Fibroblast of skin of left biceps (primary cell): ENCODE data around the gene TRIM54.
A peak's percentile ranks its signal among the peaks of the same experiment; 100 is the strongest.
"Not testable (repeated sequence)": the region's sequence is repeated elsewhere in the genome, so short reads cannot be mapped to it uniquely, and the experiment has no call there.

Source experiments
- DNase-seq, 2 experiments: peaks; one replicate each; pipeline ENCODE4 v3.0.0-alpha.2; 2013; ENCODE audit warnings: low read depth in 2 of 2

TRIM54 gene

DNA sequence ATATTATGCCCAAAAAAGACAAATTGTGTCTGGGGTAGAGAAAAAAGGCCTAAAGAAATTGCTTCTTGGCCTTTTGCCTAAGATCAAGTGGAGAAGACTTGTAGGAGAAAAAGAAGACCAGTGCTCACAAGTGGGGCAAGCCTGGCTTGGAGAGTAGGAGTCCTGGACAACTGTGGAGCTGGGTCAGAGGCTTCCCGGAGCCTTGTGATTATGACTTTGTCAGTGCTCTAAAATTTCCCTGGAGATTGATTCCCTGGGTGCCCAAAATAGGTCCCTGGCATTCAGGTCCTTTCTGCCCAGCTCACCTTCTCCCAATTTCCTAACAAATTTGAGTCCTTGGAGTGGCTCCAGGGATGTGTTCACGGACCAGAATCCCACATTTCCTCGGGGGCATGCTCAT lies 787 bp upstream of the TRIM54 start:
- no peak for DNase-seq

- DNase-seq = no peak
Measured at GRCh38 chr2:27282892-27283291, 663 bp downstream of the TRIM54 start.

DNA sequence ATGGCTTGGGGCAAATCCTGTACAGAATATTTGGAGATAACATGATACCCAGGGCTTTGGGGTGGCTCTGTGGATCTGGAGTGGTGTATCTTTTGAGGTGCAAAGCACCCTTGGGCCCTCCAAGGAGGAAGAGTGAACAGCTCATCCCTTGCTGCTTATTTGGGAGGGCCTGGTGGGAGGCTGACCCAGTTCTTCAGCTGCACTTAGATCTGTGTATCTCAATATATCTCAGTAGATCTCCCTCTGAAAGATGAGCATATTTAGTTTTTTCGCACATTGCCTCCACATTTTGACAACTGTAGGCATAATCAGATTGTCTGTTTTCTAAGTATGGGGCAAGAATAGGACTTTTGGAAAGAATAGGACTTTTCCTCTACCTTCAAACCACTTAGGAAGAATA lies 2.8 kb downstream of the TRIM54 start:
- no peak for DNase-seq

GRCh38 chr2:27285481-27285880 lies 3.3 kb downstream of the TRIM54 start:
- no peak for DNase-seq

- no peak for DNase-seq
Measured at GRCh38 chr2:27288610-27289009, 6.4 kb downstream of the TRIM54 start.

GRCh38 chr2:27290549-27290948 lies 8.3 kb downstream of the TRIM54 start:
- no peak for DNase-seq

DNA sequence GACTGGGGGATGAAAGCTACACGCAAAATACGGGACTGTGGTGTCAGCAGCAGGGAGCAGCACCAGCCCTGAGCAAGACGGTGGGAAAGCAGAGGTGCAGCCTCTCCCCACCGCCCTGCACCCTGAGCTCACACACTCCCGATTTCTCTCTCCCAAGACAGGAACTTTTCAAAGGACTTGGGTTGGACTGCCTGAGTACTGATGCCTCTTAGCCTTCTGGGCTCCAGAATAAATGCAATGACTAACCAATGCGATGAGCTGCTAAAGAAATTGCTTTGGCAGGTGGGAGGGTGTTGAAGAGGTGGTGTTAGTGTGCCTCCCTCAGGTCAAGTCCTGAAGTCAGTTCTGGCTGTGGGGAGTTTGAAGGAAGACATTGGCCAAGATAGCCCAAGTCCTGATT lies 9.6 kb downstream of the TRIM54 start:
- DNase-seq = no peak

DNA sequence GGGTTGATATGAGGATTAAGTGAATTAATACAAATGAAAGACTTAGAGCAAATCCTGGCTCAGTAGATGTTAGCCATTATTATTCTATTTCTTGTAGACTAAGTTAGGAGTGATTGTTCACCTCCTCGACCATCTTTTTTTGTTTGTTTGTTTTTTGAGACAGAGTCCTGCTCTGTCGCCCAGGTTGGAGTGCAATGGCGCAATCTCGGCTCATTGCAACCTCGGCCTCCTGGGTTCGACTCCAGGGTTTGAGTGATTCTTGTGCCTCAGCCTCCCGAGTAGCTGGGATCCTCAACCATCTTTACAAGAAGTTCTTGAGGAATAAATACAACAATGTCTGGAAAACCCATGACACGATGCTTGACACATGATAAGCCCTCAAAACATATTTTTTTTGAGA lies 12.7 kb downstream of the TRIM54 start:
- DNase-seq = no peak

- DNase-seq = no peak
Measured at GRCh38 chr2:27296481-27296880, 14.3 kb downstream of the TRIM54 start.

DNA sequence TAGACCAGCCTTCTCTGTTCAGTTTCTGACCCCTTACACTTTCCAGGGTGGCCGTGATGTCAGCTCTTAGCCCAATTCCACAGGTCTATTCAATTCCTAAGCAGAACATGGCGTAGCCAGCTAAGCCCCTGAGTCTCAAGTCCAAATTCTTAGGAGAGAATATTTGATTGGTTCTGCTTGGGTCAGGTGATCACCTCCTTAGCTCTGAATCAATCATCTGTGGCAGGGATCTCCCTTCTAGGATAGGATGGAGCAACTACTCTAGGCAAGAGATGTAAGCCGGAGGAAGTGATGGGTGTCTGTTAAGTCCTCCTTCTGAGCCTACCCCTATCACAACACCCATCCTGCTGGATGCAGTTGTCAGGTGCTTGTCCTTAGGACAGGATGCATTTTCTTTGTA lies 15.0 kb downstream of the TRIM54 start:
- no peak for DNase-seq

DNA sequence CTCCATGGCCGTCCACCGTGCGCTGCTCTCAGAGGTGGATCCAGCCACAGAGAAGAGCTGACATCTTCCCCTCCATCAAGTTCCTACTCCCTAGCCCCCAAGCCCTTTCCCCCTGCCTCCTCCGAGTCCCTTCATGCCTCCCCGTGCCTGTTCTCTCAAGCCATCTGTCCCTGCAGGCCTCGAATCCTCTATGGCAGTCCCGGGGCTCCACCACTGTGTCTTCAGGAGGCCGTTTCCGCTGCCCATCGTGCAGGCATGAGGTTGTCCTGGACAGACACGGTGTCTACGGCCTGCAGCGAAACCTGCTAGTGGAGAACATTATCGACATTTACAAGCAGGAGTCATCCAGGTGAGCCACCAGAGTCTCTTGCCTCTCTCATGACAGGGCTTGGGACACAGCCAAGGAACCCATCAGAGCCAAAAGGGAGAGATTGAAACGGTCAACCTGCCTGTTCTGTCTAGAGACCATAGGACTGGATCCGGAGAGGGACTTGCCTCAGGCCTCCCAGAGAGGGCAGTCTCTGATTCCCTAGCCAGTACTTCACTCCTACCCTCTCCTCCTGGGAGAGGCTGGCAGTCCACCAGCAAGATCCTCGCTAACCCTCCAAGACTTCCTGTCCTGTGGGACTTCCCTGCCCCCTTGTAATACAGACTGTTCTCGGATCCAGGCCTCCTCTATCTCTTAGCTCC lies 16.3 kb downstream of the TRIM54 start:
- no peak for DNase-seq

DNA sequence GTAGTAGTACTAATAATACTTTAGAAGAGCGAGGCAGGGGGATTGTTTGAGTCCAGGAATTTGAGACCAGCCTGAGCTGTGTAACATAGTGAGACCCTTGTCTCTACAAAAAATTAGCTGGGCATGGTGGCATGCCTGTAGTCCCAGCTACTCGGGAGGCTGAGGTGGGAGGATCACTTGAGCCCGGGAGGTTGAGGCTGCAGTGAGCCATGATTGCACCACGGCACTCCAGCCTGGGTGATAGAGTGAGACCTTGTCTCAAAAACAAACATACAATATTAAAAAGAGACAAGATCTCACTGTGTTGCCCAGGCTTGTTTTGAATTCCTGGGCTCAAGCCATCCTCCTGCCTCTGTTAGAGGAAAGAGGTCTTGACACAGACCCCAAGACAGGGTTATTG lies 18.4 kb downstream of the TRIM54 start:
- DNase-seq = not testable (repeated sequence)

DNA sequence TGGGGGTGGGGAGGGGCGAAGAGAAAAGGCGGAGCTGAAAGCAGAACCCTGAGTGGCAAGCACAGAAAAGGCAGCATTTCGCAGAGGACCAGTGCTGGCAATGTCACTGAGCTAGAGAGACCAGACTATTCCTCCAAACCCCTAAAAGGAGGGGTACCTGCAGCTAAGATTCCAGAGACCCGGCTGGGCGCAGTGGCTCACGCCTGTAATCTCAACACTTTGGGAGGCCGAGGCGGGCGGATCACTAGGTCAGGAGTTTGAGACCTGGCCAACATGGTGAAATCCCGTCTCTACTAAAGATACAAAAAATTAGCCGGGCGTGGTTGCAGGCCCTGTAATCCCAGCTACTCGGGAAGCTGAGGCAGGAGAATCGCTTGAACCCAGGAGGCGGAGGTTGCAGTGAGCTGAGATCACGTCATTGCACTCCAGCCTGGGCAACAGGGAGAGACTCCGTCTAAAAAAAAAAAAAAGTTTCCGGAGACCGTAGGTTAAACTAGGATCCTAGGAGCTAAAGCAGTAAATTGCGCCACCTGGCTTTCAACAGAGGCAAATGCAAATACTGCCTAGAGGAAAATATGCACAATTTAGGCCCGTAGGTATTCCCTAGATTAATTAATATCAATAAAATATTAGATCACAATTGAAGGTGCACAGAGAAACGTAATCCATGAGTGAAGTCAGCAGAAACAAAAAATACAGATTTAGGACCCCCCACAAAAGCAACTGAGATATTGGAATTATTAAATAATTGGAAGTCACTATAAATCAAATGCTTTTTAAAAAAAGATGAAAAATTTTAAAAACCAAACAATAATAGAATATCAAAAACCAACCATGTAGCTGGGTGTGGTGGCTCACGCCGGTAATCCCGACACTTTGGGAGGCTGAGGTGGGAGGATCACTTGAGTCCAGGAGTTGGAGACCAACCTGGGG lies 21.1 kb downstream of the TRIM54 start:
- DNase-seq = peak; percentile 36 to 41

DNA sequence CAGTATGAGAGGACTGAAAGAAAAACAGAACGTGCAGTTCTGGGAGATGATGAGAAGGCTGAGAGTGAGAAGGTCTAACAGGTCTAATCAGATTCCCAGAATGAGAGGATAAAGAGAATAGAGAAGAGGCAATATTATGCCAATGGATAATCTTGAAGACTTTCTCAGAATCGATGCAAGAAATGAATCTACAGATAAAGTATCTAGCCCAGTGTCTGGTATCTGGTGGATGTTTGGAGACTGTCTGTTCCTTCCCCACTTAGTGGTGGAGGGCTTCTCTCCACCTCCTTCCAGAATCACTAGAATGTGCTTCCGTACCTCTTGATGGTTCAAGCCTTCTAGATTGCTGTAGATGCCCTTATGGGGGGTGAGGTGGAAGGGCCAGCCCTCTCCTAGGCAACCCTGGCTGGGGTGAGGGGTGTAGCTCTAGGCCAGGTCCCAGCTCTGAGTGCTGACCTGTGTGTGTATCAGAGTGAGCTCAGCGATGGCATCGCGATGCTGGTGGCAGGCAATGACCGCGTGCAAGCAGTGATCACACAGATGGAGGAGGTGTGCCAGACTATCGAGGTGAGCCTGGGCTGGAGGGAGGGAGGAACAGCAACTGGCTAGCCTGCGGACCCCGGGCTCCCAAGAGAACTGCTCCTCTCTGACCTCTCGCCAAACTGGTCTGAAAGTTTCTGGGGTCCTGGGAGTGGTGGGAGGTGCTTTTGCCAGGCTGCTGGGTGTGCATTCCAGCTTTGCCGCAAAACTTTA lies 22.4 kb downstream of the TRIM54 start:
- DNase-seq = no peak

- no peak for DNase-seq
Measured at GRCh38 chr2:27305516-27305915, 23.3 kb downstream of the TRIM54 start.

GRCh38 chr2:27306136-27306535 lies 23.9 kb downstream of the TRIM54 start:
- DNase-seq = no peak

DNA sequence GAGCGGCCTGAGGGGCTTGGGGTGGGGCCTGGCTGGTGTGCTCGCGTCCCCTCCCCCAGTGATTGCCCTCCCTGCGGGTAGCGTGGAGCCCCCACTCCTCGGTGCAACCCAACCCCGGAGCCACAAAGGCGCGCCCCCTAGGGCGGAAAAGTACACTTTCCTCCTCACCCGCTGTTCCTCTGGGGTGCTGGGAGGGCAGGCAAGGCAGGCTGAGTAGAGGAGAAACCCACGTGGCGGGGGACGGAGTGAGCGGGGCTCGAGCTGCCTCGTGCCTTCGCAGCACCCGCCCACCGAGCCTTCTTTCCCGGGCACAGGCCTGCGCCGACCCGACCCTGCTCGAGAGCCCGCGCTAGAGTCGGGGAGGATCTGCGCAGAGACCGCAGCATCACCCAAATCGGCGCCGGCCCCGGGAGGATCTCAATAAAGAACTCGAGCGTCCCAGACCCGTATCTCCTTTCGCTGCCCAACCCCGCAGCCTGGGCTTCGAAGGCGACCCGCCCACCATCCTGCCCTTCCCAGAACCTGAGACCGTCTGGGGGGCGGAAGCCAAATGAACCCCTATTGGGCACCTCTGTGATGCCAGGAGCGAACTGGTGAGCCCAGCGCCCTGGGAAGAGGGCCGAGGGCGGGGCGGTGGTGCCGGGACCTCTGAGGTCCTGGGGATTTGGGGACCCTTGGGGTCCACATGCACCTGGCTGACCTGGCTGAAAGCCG lies 24.5 kb downstream of the TRIM54 start:
- DNase-seq = no peak

DNA sequence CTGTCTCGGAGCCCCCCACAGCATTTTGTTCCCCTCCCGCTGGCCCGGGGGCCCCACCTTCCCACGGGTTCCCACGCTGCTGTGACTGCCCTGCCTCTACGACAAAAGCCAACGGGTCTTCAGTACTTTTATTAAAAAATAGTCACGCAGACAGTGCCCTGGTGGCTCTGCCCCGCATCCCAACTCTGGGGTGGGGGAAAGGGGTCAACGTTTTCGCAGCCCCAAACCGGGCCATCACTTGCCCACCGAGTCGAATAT lies 25.0 kb downstream of the TRIM54 start:
- no peak for DNase-seq

DNA sequence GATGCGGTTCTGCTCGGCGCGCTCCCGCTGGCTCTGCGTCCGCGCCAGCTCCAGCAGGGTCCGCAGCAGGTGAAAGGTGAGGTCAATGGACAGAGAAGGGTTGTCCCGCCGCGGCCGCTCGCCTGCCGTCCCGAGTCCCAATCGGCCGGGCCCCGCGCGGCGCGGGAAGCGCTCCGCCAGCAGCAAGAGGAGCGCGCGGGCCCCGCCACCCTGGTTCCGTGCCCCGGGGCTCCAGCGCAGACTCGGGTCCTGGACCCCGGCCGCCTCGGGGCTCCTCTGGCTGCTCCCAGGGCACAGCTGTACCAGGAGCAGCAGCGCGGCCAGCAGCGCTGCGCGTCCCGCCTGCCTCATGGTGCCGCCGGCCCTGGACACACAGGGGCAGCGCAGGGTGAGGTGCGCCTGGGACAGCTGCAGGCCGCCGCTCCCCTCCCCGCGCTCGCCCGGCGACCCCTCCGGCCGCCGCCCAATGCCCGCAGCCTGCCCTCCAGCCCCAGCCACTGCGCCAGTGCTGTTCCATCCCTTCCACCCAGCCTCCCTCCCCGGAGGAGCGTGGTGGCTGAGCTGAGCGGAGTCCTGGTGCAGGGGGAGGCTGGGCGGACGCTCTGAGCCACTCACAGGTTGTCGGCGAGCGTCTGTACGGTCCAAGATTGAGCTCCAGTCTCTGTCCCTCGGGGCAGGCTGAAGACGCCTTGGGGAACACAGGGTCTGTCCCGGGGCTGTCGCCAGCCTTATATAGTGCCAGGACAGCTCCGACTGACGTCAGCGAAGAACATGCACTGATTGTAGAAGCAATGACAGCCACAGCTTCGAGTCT lies 25.5 kb downstream of the TRIM54 start:
- no peak for DNase-seq

- DNase-seq = no peak
Measured at GRCh38 chr2:27308359-27308881, 26.2 kb downstream of the TRIM54 start, which contains the start of gene UCN. Gene UCN, minus strand, starts transcription at chr2:27308445. Its CDS starts 550 bp downstream, at chr2:27307895.

- DNase-seq = no peak
Measured at GRCh38 chr2:27309651-27310050, 27.4 kb downstream of the TRIM54 start.
